Cardiac muscle cell (in vitro differentiated cells and primary cell): ENCODE results near the gene SYNE3. TPM values are rescaled to one million over a fixed set of nuclear protein-coding genes. Genes with fewer than 3 reads are reported as not detected.

Source experiments
- DNase-seq, 2 donors: peaks; one replicate each; pipeline versions ENCODE4 v3.0.0 to v3.0.0-alpha.2; 2010 to 2017; ENCODE audit warnings: low read depth in 1 of 2, low spot score in 1 of 2
- H3K27ac ChIP-seq: fragments of 200-600 bp; sonication (generic); 2 replicates; pipeline ENCODE4 v1.5.1; 2016
- H3K27me3 ChIP-seq: fragments of 200-600 bp; sonication (generic); 2 replicates; pipeline ENCODE4 v1.6.0; 2016; ENCODE audit warnings: control low read depth
- H3K36me3 ChIP-seq: fragments of 200-600 bp; sonication (generic); 2 replicates; pipeline ENCODE4 v1.5.1; 2016; ENCODE audit warnings: control low read depth
- H3K4me1 ChIP-seq: fragments of 200-600 bp; sonication (generic); 2 replicates; pipeline ENCODE4 v1.8.1; 2017; ENCODE audit warnings: low read depth, mild to moderate bottlenecking, mixed run types
- H3K4me3 ChIP-seq: fragments of 200-600 bp; sonication (generic); 2 replicates; pipeline ENCODE4 v1.5.1; 2016; ENCODE audit warnings: mild to moderate bottlenecking
- H3K9me3 ChIP-seq: fragments of 200-600 bp; sonication (generic); 2 replicates; pipeline ENCODE4 v1.5.1; 2017; ENCODE audit warnings: low read depth, mild to moderate bottlenecking, control low read depth
- polyA plus RNA-seq: library from polyadenylated mRNA; unstranded; fragments of >200 nt; fragmentation: Nextera tagmentation; extraction: Ambion mirVana; gene quantifications from 2 replicates; pipeline ENCODE4 v1.2.1, GENCODE V29; 2016
- total RNA-seq: library from RNA; depleted of rRNA; stranded (reverse); fragments of >200 nt; gene quantifications from 2 replicates; pipeline ENCODE4 v1.2.3, GENCODE V29; 2016
- TF ChIP-seq, protein P1 (sequence below): IDR thresholded peaks from 2 replicates; pipeline ENCODE4 v1.5.1; 2012; ENCODE audit warnings: low read depth, mild to moderate bottlenecking, low read length

SYNE3 gene
- total and polyA plus RNA-seq, 2 experiments from 2014 or later = 0.09 to 2.0 TPM

DNA sequence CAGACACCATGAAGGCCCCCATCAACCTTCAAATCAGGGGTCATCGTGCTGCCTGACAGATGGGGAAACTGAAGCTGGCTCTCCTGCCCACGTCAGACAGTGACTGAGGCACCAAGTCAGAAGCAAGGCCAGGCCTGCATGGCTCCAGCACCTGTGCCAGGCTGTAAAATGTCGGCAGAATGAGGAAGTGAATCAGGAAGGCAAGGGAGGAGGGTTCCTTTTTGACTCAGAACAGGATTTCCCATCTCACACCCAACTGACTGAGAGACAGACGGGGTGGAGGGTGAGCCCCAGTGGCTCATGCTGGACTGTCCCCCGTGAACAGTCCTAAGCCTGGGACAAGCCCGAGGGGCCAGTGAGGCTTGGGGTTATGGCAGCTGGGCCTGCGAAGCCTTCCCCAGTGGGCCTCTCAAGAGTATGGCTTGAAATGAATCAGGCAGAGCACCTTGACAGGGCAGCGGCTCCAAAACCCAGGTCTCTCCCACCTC lies 20.9 kb downstream of the SYNE3 start:
- TF ChIP-seq, protein P1, sequence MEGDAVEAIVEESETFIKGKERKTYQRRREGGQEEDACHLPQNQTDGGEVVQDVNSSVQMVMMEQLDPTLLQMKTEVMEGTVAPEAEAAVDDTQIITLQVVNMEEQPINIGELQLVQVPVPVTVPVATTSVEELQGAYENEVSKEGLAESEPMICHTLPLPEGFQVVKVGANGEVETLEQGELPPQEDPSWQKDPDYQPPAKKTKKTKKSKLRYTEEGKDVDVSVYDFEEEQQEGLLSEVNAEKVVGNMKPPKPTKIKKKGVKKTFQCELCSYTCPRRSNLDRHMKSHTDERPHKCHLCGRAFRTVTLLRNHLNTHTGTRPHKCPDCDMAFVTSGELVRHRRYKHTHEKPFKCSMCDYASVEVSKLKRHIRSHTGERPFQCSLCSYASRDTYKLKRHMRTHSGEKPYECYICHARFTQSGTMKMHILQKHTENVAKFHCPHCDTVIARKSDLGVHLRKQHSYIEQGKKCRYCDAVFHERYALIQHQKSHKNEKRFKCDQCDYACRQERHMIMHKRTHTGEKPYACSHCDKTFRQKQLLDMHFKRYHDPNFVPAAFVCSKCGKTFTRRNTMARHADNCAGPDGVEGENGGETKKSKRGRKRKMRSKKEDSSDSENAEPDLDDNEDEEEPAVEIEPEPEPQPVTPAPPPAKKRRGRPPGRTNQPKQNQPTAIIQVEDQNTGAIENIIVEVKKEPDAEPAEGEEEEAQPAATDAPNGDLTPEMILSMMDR = no peak

DNA sequence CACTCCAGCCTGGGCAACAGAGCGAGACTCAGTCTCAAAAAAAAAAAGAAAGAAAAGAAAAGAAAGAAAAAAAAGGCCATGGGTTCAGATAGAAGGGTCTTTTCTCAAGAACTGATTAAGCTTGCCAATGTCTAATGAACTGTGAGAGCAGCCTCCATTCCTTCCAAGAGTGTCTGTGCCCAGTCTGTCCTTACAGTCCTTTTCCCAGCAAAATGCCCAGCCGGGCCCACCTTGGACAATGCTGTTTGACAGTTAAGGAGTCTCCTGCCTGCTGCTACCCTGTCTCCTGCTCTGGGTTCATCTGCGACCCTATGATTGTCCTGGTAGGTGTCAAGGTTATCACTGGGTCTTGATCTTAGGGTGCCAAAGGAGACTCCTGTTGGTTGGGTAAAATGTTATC lies 21.4 kb downstream of the SYNE3 start:
- no peaks in the 10 kb centered on the region for H3K9me3 ChIP-seq
- no peak for DNase-seq
- no peaks in the 10 kb centered on the region for H3K36me3 ChIP-seq
- no peaks in the 10 kb centered on the region for H3K27me3 ChIP-seq
- no peak overlapping the region for H3K4me3 ChIP-seq
- peaks cover 31% of the 10 kb centered on the region for H3K4me1 ChIP-seq
- TF ChIP-seq, protein P1 = no peak
- H3K27ac ChIP-seq = no peak overlapping the region

More for the DNA sequence above, 20.9 kb downstream of the SYNE3 start:
- Histone ChIP-seq H3K4me1 (peaks cover 31% of the 10 kb centered on the region), H3K9me3 (no peaks in the 10 kb centered on the region), H3K4me3 (no peak overlapping the region), H3K36me3 (no peaks in the 10 kb centered on the region), H3K27ac (peak overlapping the region; percentile 61), H3K27me3 (no peaks in the 10 kb centered on the region)
- DNase-seq = no peak

DNA sequence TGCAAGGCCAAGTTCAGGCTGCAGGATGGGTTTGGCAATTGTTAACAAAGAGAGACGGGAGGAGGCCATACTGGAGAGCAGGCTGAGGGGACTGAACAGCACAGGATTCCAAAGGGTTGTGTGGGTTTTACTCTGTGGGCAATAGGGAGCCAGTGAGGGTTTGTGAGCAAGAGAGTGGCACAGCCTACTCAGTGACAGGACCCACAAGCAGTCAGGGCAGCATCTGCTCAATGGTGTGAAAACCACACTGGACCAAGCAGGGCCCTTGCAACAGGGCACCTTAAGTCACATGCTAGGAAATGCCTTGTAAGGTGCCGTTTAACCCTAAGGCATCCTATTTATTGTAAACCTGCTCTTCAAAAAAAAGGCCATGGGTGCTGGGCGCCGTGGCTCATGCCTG lies 22.0 kb downstream of the SYNE3 start:
- no peak overlapping the region for H3K4me3 ChIP-seq
- no peak for DNase-seq
- H3K27me3 ChIP-seq = no peaks in the 10 kb centered on the region
- no peaks in the 10 kb centered on the region for H3K9me3 ChIP-seq
- H3K27ac ChIP-seq = no peak overlapping the region
- H3K4me1 ChIP-seq = peaks cover 25% of the 10 kb centered on the region
- no peaks in the 10 kb centered on the region for H3K36me3 ChIP-seq
- TF ChIP-seq, protein P1 = no peak

DNA sequence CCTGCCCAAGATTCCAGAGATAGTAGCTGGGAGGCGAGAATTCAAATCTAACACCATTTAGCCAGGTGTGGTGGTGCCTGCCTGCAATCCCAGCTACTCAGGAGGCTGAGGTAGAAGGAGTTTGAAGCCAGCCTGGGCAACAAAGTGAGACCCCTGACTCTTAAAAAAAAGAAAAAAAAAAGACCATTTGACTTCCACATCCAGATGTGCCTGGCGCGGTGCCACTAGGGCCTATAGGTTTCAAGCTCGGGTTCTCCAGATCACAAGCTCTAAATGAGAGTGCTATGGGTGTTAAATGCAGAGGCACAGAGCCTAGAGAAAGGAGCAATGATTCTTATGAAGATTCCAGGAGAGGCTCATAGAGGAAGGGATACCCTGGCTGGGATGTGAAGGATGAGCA lies 22.5 kb downstream of the SYNE3 start:
- Histone ChIP-seq H3K27ac (no peak overlapping the region), H3K4me1 (peaks cover 24% of the 10 kb centered on the region), H3K36me3 (no peaks in the 10 kb centered on the region), H3K9me3 (no peaks in the 10 kb centered on the region), H3K4me3 (no peak overlapping the region), H3K27me3 (no peaks in the 10 kb centered on the region)
- DNase-seq = no peak
- TF ChIP-seq, protein P1 = no peak

DNA sequence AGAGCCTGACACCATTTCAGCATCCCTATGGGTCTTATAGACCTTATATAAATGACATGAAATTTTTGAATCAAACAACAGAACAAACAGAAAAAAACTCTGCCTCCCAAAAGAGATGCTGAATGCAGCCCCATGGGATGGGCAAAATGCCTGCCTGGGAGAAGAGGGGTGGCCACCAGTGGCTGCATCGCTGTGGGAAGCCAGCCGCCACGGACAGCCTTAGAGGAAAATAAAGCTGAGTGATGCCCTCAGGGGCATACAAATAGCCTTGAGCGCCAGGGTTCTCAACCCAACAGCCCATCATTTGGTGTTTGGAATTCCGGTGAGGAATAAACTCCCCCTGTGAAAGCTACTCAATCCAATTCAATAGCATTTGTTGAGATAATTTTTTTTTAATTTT lies 22.9 kb downstream of the SYNE3 start:
- no peak overlapping the region for H3K27ac ChIP-seq

More for the DNA sequence above, 22.9 kb downstream of the SYNE3 start:
- TF ChIP-seq, protein P1 = no peak
- H3K36me3 ChIP-seq = no peaks in the 10 kb centered on the region
- no peaks in the 10 kb centered on the region for H3K9me3 ChIP-seq
- peaks cover 24% of the 10 kb centered on the region for H3K4me1 ChIP-seq
- no peaks in the 10 kb centered on the region for H3K27me3 ChIP-seq
- H3K4me3 ChIP-seq = no peak overlapping the region
- DNase-seq = no peak
